ENCODE measurements around the gene C6orf120. TPM values are rescaled to one million over a fixed set of nuclear protein-coding genes. Genes with fewer than 3 reads are reported as not detected.
A peak's percentile ranks its signal among the peaks of the same experiment; 100 is the strongest.

C6orf120 gene
- total RNA-seq, 1 experiment from 2014 or later: 18.6 TPM

DNA sequence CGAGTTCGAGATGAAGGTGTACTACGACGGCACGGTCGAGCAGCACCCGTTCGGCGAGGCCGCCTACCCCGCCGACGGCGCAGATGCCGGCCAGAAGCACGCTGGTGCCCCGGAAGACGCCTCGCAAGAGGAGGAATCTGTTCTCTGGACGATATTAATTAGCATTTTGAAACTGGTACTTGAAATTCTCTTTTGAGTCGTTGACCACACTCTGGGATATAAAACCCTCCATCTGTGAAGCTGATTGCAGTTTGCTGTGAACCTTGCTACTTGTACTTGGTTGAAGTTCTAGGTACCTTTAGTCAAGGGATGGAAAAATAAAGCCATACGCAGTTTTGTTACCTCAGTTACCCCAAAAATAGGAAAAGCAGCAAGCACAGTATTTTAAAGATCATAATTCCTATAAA is 917 bp downstream of the C6orf120 start:
- ATAC-seq: no peak
- Histone ChIP-seq H3K4me2 (ENCODE audit: low read length) (peak overlapping the region; percentile 96), H3K9me3 (ENCODE audit: low read length) (no peaks in the 10 kb centered on the region), H4K20me1 (ENCODE audit: low read length) (peaks cover 23% of the 10 kb centered on the region), H3K27me3 (ENCODE audit: low read length) (no peaks in the 10 kb centered on the region), H3K4me3 (ENCODE audit: low read length) (peak overlapping the region; percentile 98), H3F3A (ENCODE audit: low read length, unreplicated experiment) (no peaks in the 10 kb centered on the region), H3K36me3 (ENCODE audit: low read depth, low read length) (no peaks in the 10 kb centered on the region; the same call in 1 of the 2 replicates), H3K9me2 (replicated peaks; ENCODE audit: low read length) (no peaks in the 10 kb centered on the region), H3K9ac (ENCODE audit: low read length) (peak overlapping the region; percentile 98), H3K79me2 (ENCODE audit: low read length) (peaks cover 62% of the 10 kb centered on the region), H3K27ac (ENCODE audit: low read length) (0 out of 2 replicates have a peak overlapping the region, but pooled peaks have one; percentile 75), H3K4me1 (ENCODE audit: insufficient read depth, low read length) (peaks cover 23% of the 10 kb centered on the region), H2AFZ (ENCODE audit: low read length) (0 out of 2 replicates have a peak overlapping the region, but pooled peaks have one; percentile 65)
- TF ChIP-seq EZH2 (IDR thresholded peaks at IDR 0.05; ENCODE audit: low read length, unreplicated experiment) (no peak), EZH2phosphoT487 (IDR thresholded peaks at IDR 0.05; ENCODE audit: borderline replicate concordance, low read length) (no peak)
- TF ChIP-seq, protein P1, sequence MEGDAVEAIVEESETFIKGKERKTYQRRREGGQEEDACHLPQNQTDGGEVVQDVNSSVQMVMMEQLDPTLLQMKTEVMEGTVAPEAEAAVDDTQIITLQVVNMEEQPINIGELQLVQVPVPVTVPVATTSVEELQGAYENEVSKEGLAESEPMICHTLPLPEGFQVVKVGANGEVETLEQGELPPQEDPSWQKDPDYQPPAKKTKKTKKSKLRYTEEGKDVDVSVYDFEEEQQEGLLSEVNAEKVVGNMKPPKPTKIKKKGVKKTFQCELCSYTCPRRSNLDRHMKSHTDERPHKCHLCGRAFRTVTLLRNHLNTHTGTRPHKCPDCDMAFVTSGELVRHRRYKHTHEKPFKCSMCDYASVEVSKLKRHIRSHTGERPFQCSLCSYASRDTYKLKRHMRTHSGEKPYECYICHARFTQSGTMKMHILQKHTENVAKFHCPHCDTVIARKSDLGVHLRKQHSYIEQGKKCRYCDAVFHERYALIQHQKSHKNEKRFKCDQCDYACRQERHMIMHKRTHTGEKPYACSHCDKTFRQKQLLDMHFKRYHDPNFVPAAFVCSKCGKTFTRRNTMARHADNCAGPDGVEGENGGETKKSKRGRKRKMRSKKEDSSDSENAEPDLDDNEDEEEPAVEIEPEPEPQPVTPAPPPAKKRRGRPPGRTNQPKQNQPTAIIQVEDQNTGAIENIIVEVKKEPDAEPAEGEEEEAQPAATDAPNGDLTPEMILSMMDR (conservative IDR thresholded peaks at IDR 0.05; ENCODE audit: low read depth, low read length): no peak
- no TSS peak for BruUV-seq (replicated peaks)
- POLR2A ChIA-PET (ENCODE audit: unreplicated experiment): no interaction called here
- CTCF ChIA-PET: no interaction called here
- no peak for DNase-seq
- intact Hi-C loops (cut with micrococcal nuclease): loop anchor here (2.0 to 5.0 kb wide), 2 partner anchors 20 to 49 kb away; partner anchors contain the start of genes DYNLT2 and ERMARD

DNA sequence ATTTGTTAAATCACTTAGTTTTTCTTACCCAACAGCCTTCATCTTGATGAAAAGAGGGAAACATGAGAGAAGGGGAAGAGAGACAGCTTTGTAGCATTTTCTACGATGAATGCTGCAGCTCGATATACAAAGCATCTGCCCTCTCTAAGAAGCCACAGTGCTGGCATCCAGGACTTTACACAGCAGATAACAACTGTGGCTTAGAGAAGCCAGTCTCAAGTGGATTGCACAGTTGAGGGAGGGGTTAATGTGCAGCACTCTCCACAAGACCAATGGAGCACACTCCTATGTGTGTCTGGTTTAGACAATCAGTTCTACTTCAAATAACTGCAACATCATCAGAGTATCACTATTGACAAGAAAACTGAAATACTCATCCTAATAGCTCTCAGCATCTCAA is 5.8 kb downstream of the C6orf120 start:
- Histone ChIP-seq H3K9me2 (replicated peaks; ENCODE audit: low read length) (no peaks in the 10 kb centered on the region), H3K36me3 (ENCODE audit: low read depth, low read length) (no peaks in the 10 kb centered on the region; the same call in 1 of the 2 replicates), H3K4me1 (ENCODE audit: insufficient read depth, low read length) (peaks cover 23% of the 10 kb centered on the region), H4K20me1 (ENCODE audit: low read length) (peaks cover 22% of the 10 kb centered on the region), H3K4me3 (ENCODE audit: low read length) (no peak overlapping the region), H2AFZ (ENCODE audit: low read length) (no peak overlapping the region), H3K27me3 (ENCODE audit: low read length) (no peaks in the 10 kb centered on the region), H3K4me2 (ENCODE audit: low read length) (no peak overlapping the region), H3K79me2 (ENCODE audit: low read length) (peaks cover 31% of the 10 kb centered on the region), H3K9ac (ENCODE audit: low read length) (no peak overlapping the region), H3K27ac (ENCODE audit: low read length) (no peak overlapping the region), H3K9me3 (ENCODE audit: low read length) (no peaks in the 10 kb centered on the region), H3F3A (ENCODE audit: low read length, unreplicated experiment) (no peaks in the 10 kb centered on the region)
- DNase-seq (no peak), ATAC-seq (no peak)
- CTCF ChIA-PET: no interaction called here
- no TSS peak for BruUV-seq (replicated peaks)
- POLR2A ChIA-PET (ENCODE audit: unreplicated experiment): no interaction called here
- TF ChIP-seq EZH2phosphoT487 (IDR thresholded peaks at IDR 0.05; ENCODE audit: borderline replicate concordance, low read length) (no peak), EZH2 (IDR thresholded peaks at IDR 0.05; ENCODE audit: low read length, unreplicated experiment) (no peak)
- TF ChIP-seq, protein P1 (conservative IDR thresholded peaks at IDR 0.05; ENCODE audit: low read depth, low read length): no peak
- intact Hi-C loops (cut with micrococcal nuclease): no loop called here

DNA sequence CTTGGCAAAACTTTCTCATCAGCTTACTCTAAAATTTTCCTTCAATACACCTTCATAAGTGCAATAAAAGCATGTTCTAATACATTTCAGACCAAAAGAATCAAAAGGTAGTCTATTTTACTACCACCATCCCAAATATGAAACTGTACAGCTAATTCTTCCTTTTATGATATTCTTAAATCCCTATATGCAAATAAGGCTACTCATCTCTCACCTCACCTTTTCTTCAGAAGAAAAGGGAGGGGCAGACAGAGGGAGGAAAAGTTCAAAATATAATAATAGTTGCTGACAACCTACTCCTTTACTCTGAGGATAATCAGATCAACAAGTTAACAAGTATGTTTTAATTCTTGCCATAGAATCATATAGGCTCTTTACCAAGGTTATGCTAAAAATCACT is 7.4 kb downstream of the C6orf120 start:
- intact Hi-C loops (cut with micrococcal nuclease): no loop called here
- no peak overlapping the region for H3K27ac ChIP-seq (ENCODE audit: low read length)
- H3K4me3 ChIP-seq (ENCODE audit: low read length): no peak overlapping the region
- TF ChIP-seq EZH2 (IDR thresholded peaks at IDR 0.05; ENCODE audit: low read length, unreplicated experiment) (no peak), EZH2phosphoT487 (IDR thresholded peaks at IDR 0.05; ENCODE audit: borderline replicate concordance, low read length) (no peak)
- no peak overlapping the region for H3K4me2 ChIP-seq (ENCODE audit: low read length)
- H3F3A ChIP-seq (ENCODE audit: low read length, unreplicated experiment): no peaks in the 10 kb centered on the region
- DNase-seq (no peak), ATAC-seq (no peak)
- ChIA-PET POLR2A (ENCODE audit: unreplicated experiment) (no interaction called here), CTCF (no interaction called here)
- no peaks in the 10 kb centered on the region for H3K9me3 ChIP-seq (ENCODE audit: low read length)
- peaks cover 7% of the 10 kb centered on the region; the same call in 1 of the 2 replicates for H4K20me1 ChIP-seq (ENCODE audit: low read length)
- BruUV-seq (replicated peaks): no TSS peak
- peaks cover 16% of the 10 kb centered on the region for H3K79me2 ChIP-seq (ENCODE audit: low read length)
- peaks cover 11% of the 10 kb centered on the region for H3K4me1 ChIP-seq (ENCODE audit: insufficient read depth, low read length)
- H3K9me2 ChIP-seq (replicated peaks; ENCODE audit: low read length): no peaks in the 10 kb centered on the region
- H2AFZ ChIP-seq (ENCODE audit: low read length): no peak overlapping the region
- H3K27me3 ChIP-seq (ENCODE audit: low read length): no peaks in the 10 kb centered on the region
- H3K9ac ChIP-seq (ENCODE audit: low read length): no peak overlapping the region
- no peaks in the 10 kb centered on the region; the same call in 1 of the 2 replicates for H3K36me3 ChIP-seq (ENCODE audit: low read depth, low read length)

Data from PC-3 (cell line).